IMR-90 (cell line): ENCODE results near the gene LARP1. TPM values are rescaled to one million over a fixed set of nuclear protein-coding genes. Genes with fewer than 3 reads are reported as not detected.

ENCODE experiments used
- ATAC-seq: fragments of 200-7000 bp; cut with Tn5 transposase; 2 replicates; pipeline ENCODE4 v1.9.1; 2020; ENCODE audit warnings: low read depth, mild to moderate bottlenecking, moderate library complexity
- BruUV-seq: library from RNA; stranded (reverse); fragments of 400-500 nt; replicated peaks from 2 replicates; lab custom pipeline; 2021; lab: Mats Ljungman, UMichigan
- CTCF ChIA-PET: fragments of 300-600 bp; formaldehyde crosslinking; extraction: SDS; loops from one replicate; lab custom pipeline; 2021; ENCODE audit warnings: antibody characterized with exemption; lab: Yijun Ruan, JAX
- POLR2A ChIA-PET: fragments of 300-600 bp; sonication (Branson Sonifier 250); formaldehyde crosslinking; loops from one replicate; lab custom pipeline; 2022; ENCODE audit warnings: antibody characterized with exemption; ENCODE audit not compliant: unreplicated experiment; lab: Charles Lee
- DNase-seq: peaks from one replicate; pipeline ENCODE4 v3.0.0; 2013
- H2AFZ ChIP-seq: replicated peaks from 2 replicates; pipeline ENCODE3; 2013; ENCODE audit warnings: low read length, mild to moderate bottlenecking; ENCODE audit not compliant: poor library complexity
- H2AK5ac ChIP-seq: 2 replicates; pipeline ENCODE4 v1.6.1; 2013; ENCODE audit warnings: low read depth, low read length, inconsistent platforms
- H2AK9ac ChIP-seq: replicated peaks from 2 replicates; pipeline ENCODE3; 2013; ENCODE audit warnings: mild to moderate bottlenecking, low read depth, low read length, moderate library complexity; ENCODE audit not compliant: poor library complexity
- H2BK120ac ChIP-seq: 2 replicates; pipeline ENCODE4 v1.6.1; 2013; ENCODE audit warnings: low read depth, low read length, inconsistent platforms
- H2BK15ac ChIP-seq: 3 replicates; pipeline ENCODE4 v1.6.1; 2013; ENCODE audit warnings: low read depth, low read length, inconsistent platforms
- H2BK20ac ChIP-seq: 2 replicates; pipeline ENCODE4 v1.6.1; 2013; ENCODE audit warnings: low read depth, mild to moderate bottlenecking, inconsistent platforms, low read length, moderate library complexity
- H2BK5ac ChIP-seq: 2 replicates; pipeline ENCODE4 v1.6.1; 2013; ENCODE audit warnings: mild to moderate bottlenecking, low read depth, low read length, inconsistent platforms; ENCODE audit not compliant: poor library complexity, severe bottlenecking
- H3K14ac ChIP-seq: replicated peaks from 2 replicates; pipeline ENCODE4 v1.6.1; 2013; ENCODE audit warnings: low read depth, low read length, inconsistent platforms
- H3K18ac ChIP-seq: 2 replicates; pipeline ENCODE4 v1.6.1; 2013; ENCODE audit warnings: low read depth, low read length, control low read depth
- H3K23ac ChIP-seq: 2 replicates; pipeline ENCODE4 v1.6.1; 2013; ENCODE audit warnings: low read depth, low read length, inconsistent platforms
- H3K27ac ChIP-seq: 2 replicates; pipeline ENCODE4 v1.5.1; 2013; ENCODE audit warnings: mild to moderate bottlenecking, control low read depth, low read length; ENCODE audit not compliant: insufficient read depth
- H3K27me3 ChIP-seq: 2 replicates; pipeline ENCODE4 v1.6.1; 2013; ENCODE audit warnings: low read length; ENCODE audit not compliant: control insufficient read depth, insufficient read depth
- H3K36me3 ChIP-seq: 2 replicates; pipeline ENCODE4 v1.6.1; 2013; ENCODE audit warnings: low read length, mixed read lengths; ENCODE audit not compliant: control insufficient read depth, insufficient read depth
- H3K4ac ChIP-seq: 2 replicates; pipeline ENCODE4 v1.6.1; 2013; ENCODE audit warnings: low read depth, low read length, inconsistent platforms
- H3K4me1 ChIP-seq: 2 replicates; pipeline ENCODE4 v1.6.1; 2013; ENCODE audit warnings: low read length, mixed read lengths; ENCODE audit not compliant: control insufficient read depth, insufficient read depth
- H3K4me2 ChIP-seq: 2 replicates; pipeline ENCODE4 v1.6.1; 2013; ENCODE audit warnings: low read depth, mild to moderate bottlenecking, control low read depth, low read length, moderate library complexity
- H3K4me3 ChIP-seq: 2 replicates; pipeline ENCODE4 v1.5.1; 2013; ENCODE audit warnings: low read depth, mild to moderate bottlenecking, control low read depth, low read length, moderate library complexity; ENCODE audit not compliant: insufficient read depth
- H3K56ac ChIP-seq: 2 replicates; pipeline ENCODE4 v1.6.1; 2013; ENCODE audit warnings: low read length, inconsistent platforms; ENCODE audit not compliant: insufficient read depth; ENCODE audit errors: extremely low read depth
- H3K79me1 ChIP-seq, 2 experiments: 2 replicates each; pipeline ENCODE4 v1.6.1; 2013; ENCODE audit warnings: low read length in 2 of 2, inconsistent platforms in 1 of 2, low read depth in 1 of 2
- H3K9ac ChIP-seq: 2 replicates; pipeline ENCODE4 v1.6.1; 2013; ENCODE audit warnings: low read depth, low read length, control low read depth
- H3K9me1 ChIP-seq: 2 replicates; pipeline ENCODE4 v1.6.1; 2013; ENCODE audit warnings: low read length, inconsistent platforms; ENCODE audit not compliant: insufficient read depth
- H3K9me3 ChIP-seq: 2 replicates; pipeline ENCODE4 v1.6.1; 2013; ENCODE audit warnings: low read length; ENCODE audit not compliant: control insufficient read depth, insufficient read depth
- H4K20me1 ChIP-seq: 2 replicates; pipeline ENCODE4 v1.6.1; 2013; ENCODE audit warnings: low read length, inconsistent platforms; ENCODE audit not compliant: insufficient read depth
- H4K5ac ChIP-seq: 2 replicates; pipeline ENCODE4 v1.6.1; 2013; ENCODE audit warnings: mild to moderate bottlenecking, low read depth, low read length, control low read depth
- H4K8ac ChIP-seq, 2 experiments: 2 replicates each; pipeline ENCODE4 v1.6.1; 2013; ENCODE audit warnings: low read depth in 2 of 2, low read length in 2 of 2, control low read depth in 1 of 2, inconsistent platforms in 1 of 2
- H4K91ac ChIP-seq: 2 replicates; pipeline ENCODE4 v1.6.1; 2013; ENCODE audit warnings: low read depth, low read length, inconsistent platforms; ENCODE audit not compliant: insufficient read depth
- CEBPB ChIP-seq: IDR thresholded peaks from 2 replicates; pipeline ENCODE4 v1.6.1; 2012; ENCODE audit warnings: low read depth, low read length, improper control_type of control experiment
- CHD1 ChIP-seq: IDR thresholded peaks from 2 replicates; pipeline ENCODE4 v1.6.1; 2012; ENCODE audit warnings: low read depth, low read length, improper control_type of control experiment
- ELK1 ChIP-seq: fragments of 150-350 bp; IDR thresholded peaks from 2 replicates; pipeline ENCODE4 v1.6.1; 2016; ENCODE audit warnings: low read depth, mild to moderate bottlenecking, low read length, moderate library complexity, borderline replicate concordance
- FOS ChIP-seq: fragments of 150-350 bp; IDR thresholded peaks from 2 replicates; pipeline ENCODE4 v1.6.1; 2016; ENCODE audit warnings: low read depth, low read length
- MAFK ChIP-seq: IDR thresholded peaks from 2 replicates; pipeline ENCODE4 v1.6.1; 2012; ENCODE audit warnings: low read depth, low read length, improper control_type of control experiment
- MAZ ChIP-seq: IDR thresholded peaks from 2 replicates; pipeline ENCODE4 v1.6.1; 2012; ENCODE audit warnings: low read depth, mild to moderate bottlenecking, low read length, improper control_type of control experiment, moderate library complexity, borderline replicate concordance
- MXI1 ChIP-seq: IDR thresholded peaks from 2 replicates; pipeline ENCODE4 v1.6.1; 2012; ENCODE audit warnings: low read depth, mild to moderate bottlenecking, low read length, moderate library complexity, borderline replicate concordance
- NFE2L2 ChIP-seq: fragments of 150-350 bp; IDR thresholded peaks from 2 replicates; pipeline ENCODE4 v1.6.1; 2016; ENCODE audit warnings: low read depth, mild to moderate bottlenecking, low read length
- POLR2A ChIP-seq: IDR thresholded peaks from 2 replicates; pipeline ENCODE4 v1.6.1; 2012; ENCODE audit warnings: mild to moderate bottlenecking, low read depth, low read length
- RAD21 ChIP-seq: IDR thresholded peaks from 2 replicates; pipeline ENCODE4 v1.6.1; 2012; ENCODE audit warnings: low read length, improper control_type of control experiment
- RCOR1 ChIP-seq: IDR thresholded peaks from 2 replicates; pipeline ENCODE4 v1.6.1; 2012; ENCODE audit warnings: mild to moderate bottlenecking, low read length, improper control_type of control experiment; ENCODE audit not compliant: insufficient replicate concordance
- RFX5 ChIP-seq: IDR thresholded peaks from 2 replicates; pipeline ENCODE4 v1.8.0; 2012; ENCODE audit warnings: low read depth, mild to moderate bottlenecking, low read length, moderate library complexity
- SMC3 ChIP-seq: fragments of 150-350 bp; IDR thresholded peaks from 2 replicates; pipeline ENCODE4 v1.6.1; 2016; ENCODE audit warnings: low read depth, mild to moderate bottlenecking, antibody characterized with exemption, low read length, moderate library complexity
- USF2 ChIP-seq: fragments of 150-350 bp; IDR thresholded peaks from 2 replicates; pipeline ENCODE4 v1.6.1; 2017; ENCODE audit warnings: mild to moderate bottlenecking, antibody characterized with exemption, low read length, low read depth
- WGBS, 2 experiments: methylation state at CpG; one replicate each; pipeline versions ENCODE4 v1.1.5 to v1.1.7; 2013; ENCODE audit warnings: missing lambda C conversion rate in 2 of 2; ENCODE audit not compliant: insufficient read length in 1 of 2; ENCODE audit errors: extremely low coverage in 2 of 2; 5-methylcytosine and 5-hydroxymethylcytosine counted together
- dilution Hi-C: fragments of 300-500 bp; cut with HindIII; formaldehyde crosslinking; loops from one replicate; pipeline ENCODE4 v1.14.3; 2018; ENCODE audit warnings: low sequenced_read_pairs; ENCODE audit not compliant: unreplicated experiment
- in situ Hi-C: fragments of 300-500 bp; cut with MboI; formaldehyde crosslinking; loops from 3 replicates; pipeline ENCODE4 v1.14.3; 2019; ENCODE audit warnings: low sequenced_read_pairs, inconsistent platforms, mixed read lengths
- intact Hi-C: fragments of 100-400 bp; cut with micrococcal nuclease; formaldehyde crosslinking; loops from 2 replicates; pipeline ENCODE4 v1.10.0; 2022
- polyA plus RNA-seq, 3 experiments: library from polyadenylated mRNA; depleted of rRNA; stranded (reverse); fragments of >200 nt; gene quantifications; 2 replicates each; pipeline ENCODE4 v1.2.3, GENCODE V29; 2012; ENCODE audit warnings: low replicate concordance in 1 of 3
- total RNA-seq: library from RNA; depleted of rRNA; stranded (reverse); fragments of >200 nt; gene quantifications from 2 replicates; pipeline ENCODE4 v1.2.3, GENCODE V29; 2012
- TF ChIP-seq, protein P1 (sequence below): conservative IDR thresholded peaks from 2 replicates; pipeline ENCODE4 v1.5.1; 2012; ENCODE audit warnings: mild to moderate bottlenecking, low read depth, low read length, improper control_type of control experiment

Gene LARP1
- total and polyA plus RNA-seq, 2 of the 4 experiments (the other 2 are of a cell fraction), result 47.3 to 77.4 TPM

GRCh38 chr5:154834053-154834452, 78.9 kb downstream of the LARP1 start:
- H2BK20ac ChIP-seq, result no peak overlapping the region
- H2AK5ac ChIP-seq, result no peak overlapping the region
- H3K9me1 ChIP-seq, result peaks cover 13% of the 10 kb centered on the region
- H4K20me1 ChIP-seq, result peaks cover 7% of the 10 kb centered on the region; the same call in 1 of the 2 replicates
- no peak overlapping the region for H3K27ac ChIP-seq
- peaks cover 2% of the 10 kb centered on the region for H3K4me1 ChIP-seq
- intact Hi-C loops (loop anchor here (1.0 kb wide), 1 partner anchor 43 kb away; no protein-coding TSS in a partner anchor), in situ Hi-C loops (no loop called here), dilution Hi-C loops (no loop called here)
- no peak overlapping the region for H4K91ac ChIP-seq
- ChIA-PET CTCF (no interaction called here), POLR2A (no interaction called here)
- no peak for ATAC-seq
- no peaks in the 10 kb centered on the region for H3K27me3 ChIP-seq
- H2BK120ac ChIP-seq, result no peak overlapping the region
- H4K8ac ChIP-seq, result no peak overlapping the region
- H3K4me3 ChIP-seq, result no peak overlapping the region
- no peak overlapping the region for H2AFZ ChIP-seq
- H3K23ac ChIP-seq, result no peak overlapping the region
- no peak overlapping the region for H3K56ac ChIP-seq
- no peak overlapping the region for H3K4me2 ChIP-seq
- no peak for DNase-seq
- no peak overlapping the region for H2BK15ac ChIP-seq
- TF ChIP-seq RAD21, result no peak
- no peak for TF ChIP-seq RFX5
- no peak for TF ChIP-seq RCOR1
- TF ChIP-seq FOS, result no peak
- no peak for TF ChIP-seq ELK1
- TF ChIP-seq CEBPB, result no peak
- no peak for TF ChIP-seq MAZ
- no peak for TF ChIP-seq POLR2A
- TF ChIP-seq USF2, result no peak
- no peak for TF ChIP-seq NFE2L2
- TF ChIP-seq, protein P1, sequence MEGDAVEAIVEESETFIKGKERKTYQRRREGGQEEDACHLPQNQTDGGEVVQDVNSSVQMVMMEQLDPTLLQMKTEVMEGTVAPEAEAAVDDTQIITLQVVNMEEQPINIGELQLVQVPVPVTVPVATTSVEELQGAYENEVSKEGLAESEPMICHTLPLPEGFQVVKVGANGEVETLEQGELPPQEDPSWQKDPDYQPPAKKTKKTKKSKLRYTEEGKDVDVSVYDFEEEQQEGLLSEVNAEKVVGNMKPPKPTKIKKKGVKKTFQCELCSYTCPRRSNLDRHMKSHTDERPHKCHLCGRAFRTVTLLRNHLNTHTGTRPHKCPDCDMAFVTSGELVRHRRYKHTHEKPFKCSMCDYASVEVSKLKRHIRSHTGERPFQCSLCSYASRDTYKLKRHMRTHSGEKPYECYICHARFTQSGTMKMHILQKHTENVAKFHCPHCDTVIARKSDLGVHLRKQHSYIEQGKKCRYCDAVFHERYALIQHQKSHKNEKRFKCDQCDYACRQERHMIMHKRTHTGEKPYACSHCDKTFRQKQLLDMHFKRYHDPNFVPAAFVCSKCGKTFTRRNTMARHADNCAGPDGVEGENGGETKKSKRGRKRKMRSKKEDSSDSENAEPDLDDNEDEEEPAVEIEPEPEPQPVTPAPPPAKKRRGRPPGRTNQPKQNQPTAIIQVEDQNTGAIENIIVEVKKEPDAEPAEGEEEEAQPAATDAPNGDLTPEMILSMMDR, result no peak
- TF ChIP-seq MAFK, result no peak
- TF ChIP-seq CHD1, result no peak
- TF ChIP-seq MXI1, result no peak
- TF ChIP-seq SMC3, result no peak
- no peak overlapping the region for H4K5ac ChIP-seq
- H2BK5ac ChIP-seq, result no peak overlapping the region
- H3K14ac ChIP-seq, result no peak overlapping the region
- H3K79me1 ChIP-seq, result peaks cover 0 to 3% of the 10 kb centered on the region in 2 experiments; a peak in 1 of 4 replicates
- no peak overlapping the region for H3K4ac ChIP-seq
- no peak overlapping the region for H2AK9ac ChIP-seq
- peaks cover 27% of the 10 kb centered on the region for H3K36me3 ChIP-seq
- H3K9me3 ChIP-seq, result no peaks in the 10 kb centered on the region
- no TSS peak for BruUV-seq
- no peak overlapping the region for H3K9ac ChIP-seq
- no peak overlapping the region for H3K18ac ChIP-seq
- WGBS, 2 experiments, result no CpG with 5 or more reads among the region's 1 CpG
